ENCODE measurements around the gene IGFBP2.

Gene IGFBP2

GRCh38 chr2:216687111-216687510 is 53.9 kb downstream of the IGFBP2 start:
- no peak for DNase-seq (ENCODE audit: low spot score)

GRCh38 chr2:216687646-216688045 is 54.4 kb downstream of the IGFBP2 start:
- no peak for DNase-seq (ENCODE audit: low spot score)

- DNase-seq (ENCODE audit: low spot score) = no peak
Measured at GRCh38 chr2:216688731-216689340, 55.6 kb downstream of the IGFBP2 start.

- no peak for DNase-seq (ENCODE audit: low spot score)
Measured at GRCh38 chr2:216689397-216689796, 56.2 kb downstream of the IGFBP2 start.

- DNase-seq (ENCODE audit: low spot score) = no peak
Measured at GRCh38 chr2:216690456-216690852, 57.2 kb downstream of the IGFBP2 start.

GRCh38 chr2:216690853-216691741 is 57.9 kb downstream of the IGFBP2 start:
- DNase-seq (ENCODE audit: low spot score) = peak; percentile 78

GRCh38 chr2:216692636-216693413 is 59.6 kb downstream of the IGFBP2 start:
- peak; percentile 56 for DNase-seq (ENCODE audit: low spot score)

GRCh38 chr2:216693414-216694080 is 60.3 kb downstream of the IGFBP2 start:
- no peak for DNase-seq (ENCODE audit: low spot score)

GRCh38 chr2:216694082-216694825 is 61.0 kb downstream of the IGFBP2 start:
- no peak for DNase-seq (ENCODE audit: low spot score)

GRCh38 chr2:216694826-216695217 is 61.6 kb downstream of the IGFBP2 start:
- DNase-seq (ENCODE audit: low spot score) = no peak

GRCh38 chr2:216695401-216695821 is 62.2 kb downstream of the IGFBP2 start, which contains the start of gene IGFBP5:
Gene IGFBP5, minus strand, starts transcription at chr2:216695549. Its CDS starts 774 bp downstream, at chr2:216694775.
- no peak for DNase-seq (ENCODE audit: low spot score)

- DNase-seq (ENCODE audit: low spot score) = no peak
Measured at GRCh38 chr2:216696321-216696720, 63.1 kb downstream of the IGFBP2 start.

- DNase-seq (ENCODE audit: low spot score) = peak; percentile 35
Measured at GRCh38 chr2:216696751-216697560, 63.7 kb downstream of the IGFBP2 start.

GRCh38 chr2:216698293-216698692 is 65.1 kb downstream of the IGFBP2 start:
- no peak for DNase-seq (ENCODE audit: low spot score)

GRCh38 chr2:216698895-216699294 is 65.7 kb downstream of the IGFBP2 start:
- peak; percentile 62 for DNase-seq (ENCODE audit: low spot score)

GRCh38 chr2:216700088-216700567 is 66.9 kb downstream of the IGFBP2 start:
- DNase-seq (ENCODE audit: low spot score) = no peak

- DNase-seq (ENCODE audit: low spot score) = no peak
Measured at GRCh38 chr2:216700781-216701180, 67.6 kb downstream of the IGFBP2 start.

GRCh38 chr2:216701544-216701943 is 68.3 kb downstream of the IGFBP2 start:
- no peak for DNase-seq (ENCODE audit: low spot score)

GRCh38 chr2:216702756-216703155 is 69.5 kb downstream of the IGFBP2 start:
- DNase-seq (ENCODE audit: low spot score) = no peak

Measured in AG08395 (cell line).